HEK293T (cell line): Measurements from ENCODE around the gene MYLK.

Experiments
- CTCF ChIA-PET: fragments of 350-600 bp; formaldehyde crosslinking; extraction: SDS; loops from one replicate; lab custom pipeline; 2021; ENCODE audit warnings: antibody characterized with exemption, inconsistent platforms; lab: Yijun Ruan, JAX
- POLR2A ChIA-PET: fragments of 350-600 bp; formaldehyde crosslinking; extraction: SDS; loops from one replicate; lab custom pipeline; 2020; ENCODE audit warnings: antibody characterized with exemption, inconsistent platforms; lab: Yijun Ruan, JAX
- DNase-seq: peaks from one replicate; pipeline ENCODE4 v3.0.0; 2012; ENCODE audit warnings: mixed read lengths; ENCODE audit errors: extremely low spot score
- ARNT ChIP-seq: fragments of 450-650 bp; IDR thresholded peaks from 2 replicates; pipeline ENCODE4 v1.6.1; 2017; ENCODE audit warnings: mild to moderate bottlenecking
- BHLHE40 ChIP-seq: fragments of 450-650 bp; IDR thresholded peaks from 2 replicates; pipeline ENCODE4 v1.6.1; 2016; ENCODE audit warnings: mild to moderate bottlenecking, moderate library complexity, borderline replicate concordance
- CTBP1 ChIP-seq: fragments of 450-650 bp; IDR thresholded peaks from 2 replicates; pipeline ENCODE4 v1.6.1; 2016; ENCODE audit warnings: borderline replicate concordance
- ELF4 ChIP-seq: fragments of 450-650 bp; IDR thresholded peaks from 2 replicates; pipeline ENCODE4 v1.6.1; 2017; ENCODE audit warnings: antibody characterized with exemption
- FOXA1 ChIP-seq: fragments of 450-650 bp; IDR thresholded peaks from 2 replicates; pipeline ENCODE4 v1.6.1; 2016; ENCODE audit warnings: mild to moderate bottlenecking
- FOXK2 ChIP-seq: fragments of 450-650 bp; IDR thresholded peaks from 2 replicates; pipeline ENCODE4 v1.6.1; 2016; ENCODE audit warnings: mild to moderate bottlenecking
- FOXM1 ChIP-seq: fragments of 450-650 bp; IDR thresholded peaks from 2 replicates; pipeline ENCODE4 v1.6.1; 2017; ENCODE audit warnings: mild to moderate bottlenecking, borderline replicate concordance
- HDGF ChIP-seq: fragments of 450-650 bp; IDR thresholded peaks from 2 replicates; pipeline ENCODE4 v1.6.1; 2017; ENCODE audit warnings: antibody characterized with exemption, borderline replicate concordance
- L3MBTL2 ChIP-seq: fragments of 450-650 bp; conservative IDR thresholded peaks from 2 replicates; pipeline ENCODE4 v1.6.1; 2016; ENCODE audit warnings: mild to moderate bottlenecking
- LEF1 ChIP-seq: fragments of 450-650 bp; IDR thresholded peaks from 2 replicates; pipeline ENCODE4 v1.6.1; 2017; ENCODE audit warnings: mild to moderate bottlenecking, borderline replicate concordance
- NFRKB ChIP-seq: fragments of 450-650 bp; IDR thresholded peaks from 2 replicates; pipeline ENCODE4 v1.6.1; 2016; ENCODE audit warnings: mild to moderate bottlenecking, moderate library complexity
- PKNOX1 ChIP-seq: fragments of 450-650 bp; IDR thresholded peaks from 2 replicates; pipeline ENCODE4 v1.6.1; 2016
- SP1 ChIP-seq: fragments of 450-650 bp; IDR thresholded peaks from 2 replicates; pipeline ENCODE4 v1.6.1; 2017
- SUZ12 ChIP-seq: fragments of 450-650 bp; IDR thresholded peaks from 2 replicates; pipeline ENCODE4 v1.6.1; 2016; ENCODE audit warnings: mild to moderate bottlenecking
- TARDBP ChIP-seq: fragments of 450-650 bp; IDR thresholded peaks from 2 replicates; pipeline ENCODE4 v1.6.1; 2016
- ZNF384 ChIP-seq: fragments of 450-650 bp; IDR thresholded peaks from 2 replicates; pipeline ENCODE4 v1.6.1; 2016

Gene MYLK

GRCh38 chr3:123667784-123668183, 216.3 kb downstream of the MYLK start:
- DNase-seq, result no peak
- POLR2A ChIA-PET, result no interaction called here
- TF ChIP-seq SUZ12, result no peak
- TF ChIP-seq CTBP1, result no peak
- TF ChIP-seq PKNOX1, result no peak
- no peak for TF ChIP-seq ARNT
- no peak for TF ChIP-seq BHLHE40
- no peak for TF ChIP-seq FOXK2
- CTCF ChIA-PET, result no interaction called here

GRCh38 chr3:123664753-123665152, 219.4 kb downstream of the MYLK start:
- DNase-seq, result no peak
- TF ChIP-seq ELF4, result no peak
- CTCF ChIA-PET, result interaction anchor here (0.7 kb wide), 1 partner anchor 398 kb away, joined by 3 read pairs; no protein-coding TSS in a partner anchor
- POLR2A ChIA-PET, result no interaction called here

- POLR2A ChIA-PET, result no interaction called here
- CTCF ChIA-PET, result interaction anchor here (0.7 kb wide), 1 partner anchor 398 kb away, joined by 3 read pairs; no protein-coding TSS in a partner anchor
These were observed 220.2 kb downstream of the MYLK start for GRCh38 chr3:123663977-123664376.

DNA sequence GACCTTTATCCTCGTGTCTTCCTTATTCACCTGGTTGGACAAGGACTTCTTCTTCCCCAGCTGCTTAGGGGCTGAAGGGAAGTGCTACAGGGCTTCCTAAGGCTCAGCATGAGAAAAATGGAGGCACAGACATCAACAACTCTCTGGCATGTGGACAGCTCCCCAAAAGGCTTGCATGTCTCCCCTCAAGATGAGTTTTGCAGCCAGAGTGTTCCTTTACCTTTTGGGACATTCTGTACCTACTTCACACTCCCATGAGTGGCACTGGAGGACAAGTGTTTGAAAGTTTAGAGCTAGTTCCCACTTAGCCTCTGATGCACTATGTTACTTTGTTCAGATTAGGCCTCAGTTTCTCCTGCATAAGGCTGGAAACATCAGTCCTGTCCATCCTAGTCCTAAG, 222.2 kb downstream of the MYLK start:
- no peak for TF ChIP-seq FOXK2
- TF ChIP-seq NFRKB, result no peak
- TF ChIP-seq PKNOX1, result no peak
- TF ChIP-seq LEF1, result no peak
- TF ChIP-seq ARNT, result no peak
- TF ChIP-seq CTBP1, result no peak
- TF ChIP-seq BHLHE40, result no peak
- TF ChIP-seq SP1, result no peak
- no peak for TF ChIP-seq ZNF384
- no peak for TF ChIP-seq SUZ12
- TF ChIP-seq HDGF, result no peak
- TF ChIP-seq L3MBTL2, result no peak
- TF ChIP-seq FOXA1, result no peak
- TF ChIP-seq ELF4, result no peak
- TF ChIP-seq TARDBP, result no peak
- no peak for TF ChIP-seq FOXM1
- CTCF ChIA-PET, result interaction anchor here (0.5 to 1.1 kb wide), 2 partner anchors 10 to 901 kb away, joined by 7 to 9 read pairs; no protein-coding TSS in a partner anchor
- POLR2A ChIA-PET, result no interaction called here
- DNase-seq, result no peak

More at GRCh38 chr3:123663977-123664376, 220.2 kb downstream of the MYLK start:
- DNase-seq, result no peak
- TF ChIP-seq LEF1 (no peak), HDGF (no peak), ZNF384 (no peak), SUZ12 (no peak), FOXA1 (no peak), FOXM1 (no peak), ARNT (no peak), PKNOX1 (no peak), NFRKB (no peak)

DNA sequence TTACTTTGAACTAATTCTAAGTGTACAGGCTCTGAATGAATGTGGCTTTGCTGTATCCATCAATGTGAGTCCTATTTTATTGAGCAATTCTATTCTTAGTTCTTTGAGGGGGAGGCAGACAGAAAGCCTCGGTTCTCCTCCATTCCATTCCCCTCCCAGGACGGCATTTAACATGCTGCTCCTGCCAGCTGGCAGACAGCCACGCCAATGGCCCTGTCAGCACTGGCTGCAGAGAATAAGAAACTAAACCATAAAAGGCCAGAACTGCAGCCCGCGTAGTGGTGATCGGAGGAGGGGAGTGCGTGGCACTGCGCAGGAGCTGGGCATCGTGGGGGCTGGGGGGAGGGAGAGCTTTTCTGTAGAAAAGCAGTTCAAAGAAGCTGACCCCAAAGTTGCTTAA, 223.2 kb downstream of the MYLK start:
- CTCF ChIA-PET, result interaction anchor here (1.0 to 1.1 kb wide), 3 partner anchors 9 to 19 kb away, joined by 3 to 9 read pairs (median 4); no protein-coding TSS in a partner anchor
- DNase-seq, result no peak
- POLR2A ChIA-PET, result no interaction called here
- TF ChIP-seq FOXK2, result no peak
- TF ChIP-seq NFRKB, result no peak
- no peak for TF ChIP-seq BHLHE40
- no peak for TF ChIP-seq HDGF
- TF ChIP-seq CTBP1, result no peak
- TF ChIP-seq L3MBTL2, result no peak
- TF ChIP-seq SP1, result no peak
- TF ChIP-seq SUZ12, result no peak

GRCh38 chr3:123660141-123660675, 223.9 kb downstream of the MYLK start:
- POLR2A ChIA-PET, result no interaction called here
- DNase-seq, result no peak
- CTCF ChIA-PET, result interaction anchor here (1.0 to 1.1 kb wide), 2 partner anchors 10 to 18 kb away, joined by 3 to 4 read pairs; no protein-coding TSS in a partner anchor
- TF ChIP-seq SUZ12, result no peak

GRCh38 chr3:123658852-123659206, 225.3 kb downstream of the MYLK start:
- POLR2A ChIA-PET, result no interaction called here
- TF ChIP-seq FOXM1, result no peak
- no peak for TF ChIP-seq FOXA1
- TF ChIP-seq BHLHE40, result no peak
- TF ChIP-seq SUZ12, result no peak
- TF ChIP-seq ARNT, result no peak
- TF ChIP-seq SP1, result no peak
- TF ChIP-seq LEF1, result no peak
- TF ChIP-seq L3MBTL2, result no peak
- TF ChIP-seq TARDBP, result no peak
- no peak for TF ChIP-seq NFRKB
- TF ChIP-seq ELF4, result no peak
- no peak for TF ChIP-seq CTBP1
- CTCF ChIA-PET, result no interaction called here
- no peak for DNase-seq
